GM12865 (cell line): Measurements from ENCODE around the gene BTBD7.

ENCODE experiments used
- DNase-seq: peaks from one replicate; pipeline ENCODE4 v3.0.0; 2010; ENCODE audit warnings: low read depth
- H3K4me3 ChIP-seq: 2 replicates; pipeline ENCODE4 v1.5.1; 2011; ENCODE audit warnings: mild to moderate bottlenecking, low read depth, low read length, control low read depth
- CTCF ChIP-seq: IDR thresholded peaks from 2 replicates; pipeline ENCODE4 v1.5.1; 2011; ENCODE audit warnings: low read length, control low read depth, low read depth, inconsistent platforms; ENCODE audit not compliant: insufficient read depth; ENCODE audit errors: missing control alignments

The BTBD7 gene

GRCh38 chr14:93329965-93330608 lies 2.7 kb downstream of the BTBD7 start:
- TF ChIP-seq CTCF = no peak
- no peak overlapping the region for H3K4me3 ChIP-seq
- DNase-seq = no peak

GRCh38 chr14:93328546-93328945 lies 4.3 kb downstream of the BTBD7 start:
- no peak for TF ChIP-seq CTCF
- DNase-seq = no peak
- H3K4me3 ChIP-seq = no peak overlapping the region

- no peak overlapping the region for H3K4me3 ChIP-seq
- DNase-seq = no peak
- no peak for TF ChIP-seq CTCF
Measured at GRCh38 chr14:93326196-93326595, 6.6 kb downstream of the BTBD7 start.

- TF ChIP-seq CTCF = no peak
- no peak overlapping the region for H3K4me3 ChIP-seq
Measured at GRCh38 chr14:93323600-93324174, 9.1 kb downstream of the BTBD7 start.

GRCh38 chr14:93322929-93323599 lies 9.8 kb downstream of the BTBD7 start:
- no peak for DNase-seq
- no peak for TF ChIP-seq CTCF
- H3K4me3 ChIP-seq = no peak overlapping the region

More at GRCh38 chr14:93323600-93324174, 9.1 kb downstream of the BTBD7 start:
- DNase-seq = no peak

GRCh38 chr14:93320489-93320888 lies 12.3 kb downstream of the BTBD7 start:
- H3K4me3 ChIP-seq = no peak overlapping the region
- TF ChIP-seq CTCF = no peak
- no peak for DNase-seq
